IMR-90 (cell line): Measurements from ENCODE around the gene ITGA1. TPM values are rescaled to one million over a fixed set of nuclear protein-coding genes. Genes with fewer than 3 reads are reported as not detected.
A peak's percentile ranks its signal among the peaks of the same experiment; 100 is the strongest.

Source experiments
- ATAC-seq: fragments of 200-7000 bp; cut with Tn5 transposase; 2 replicates; pipeline ENCODE4 v1.9.1; 2020; ENCODE audit warnings: low read depth, mild to moderate bottlenecking, moderate library complexity
- BruUV-seq: library from RNA; stranded (reverse); fragments of 400-500 nt; replicated peaks from 2 replicates; lab custom pipeline; 2021; lab: Mats Ljungman, UMichigan
- CTCF ChIA-PET: fragments of 300-600 bp; formaldehyde crosslinking; extraction: SDS; loops from one replicate; lab custom pipeline; 2021; ENCODE audit warnings: antibody characterized with exemption; lab: Yijun Ruan, JAX
- POLR2A ChIA-PET: fragments of 300-600 bp; sonication (Branson Sonifier 250); formaldehyde crosslinking; loops from one replicate; lab custom pipeline; 2022; ENCODE audit warnings: antibody characterized with exemption; ENCODE audit not compliant: unreplicated experiment; lab: Charles Lee
- DNase-seq: peaks from one replicate; pipeline ENCODE4 v3.0.0; 2013
- H2AFZ ChIP-seq: replicated peaks from 2 replicates; pipeline ENCODE3; 2013; ENCODE audit warnings: low read length, mild to moderate bottlenecking; ENCODE audit not compliant: poor library complexity
- H2AK5ac ChIP-seq: 2 replicates; pipeline ENCODE4 v1.6.1; 2013; ENCODE audit warnings: low read depth, low read length, inconsistent platforms
- H2AK9ac ChIP-seq: replicated peaks from 2 replicates; pipeline ENCODE3; 2013; ENCODE audit warnings: mild to moderate bottlenecking, low read depth, low read length, moderate library complexity; ENCODE audit not compliant: poor library complexity
- H2BK120ac ChIP-seq: 2 replicates; pipeline ENCODE4 v1.6.1; 2013; ENCODE audit warnings: low read depth, low read length, inconsistent platforms
- H2BK15ac ChIP-seq: 3 replicates; pipeline ENCODE4 v1.6.1; 2013; ENCODE audit warnings: low read depth, low read length, inconsistent platforms
- H2BK20ac ChIP-seq: 2 replicates; pipeline ENCODE4 v1.6.1; 2013; ENCODE audit warnings: low read depth, mild to moderate bottlenecking, inconsistent platforms, low read length, moderate library complexity
- H2BK5ac ChIP-seq: 2 replicates; pipeline ENCODE4 v1.6.1; 2013; ENCODE audit warnings: mild to moderate bottlenecking, low read depth, low read length, inconsistent platforms; ENCODE audit not compliant: poor library complexity, severe bottlenecking
- H3K14ac ChIP-seq: replicated peaks from 2 replicates; pipeline ENCODE4 v1.6.1; 2013; ENCODE audit warnings: low read depth, low read length, inconsistent platforms
- H3K18ac ChIP-seq: 2 replicates; pipeline ENCODE4 v1.6.1; 2013; ENCODE audit warnings: low read depth, low read length, control low read depth
- H3K23ac ChIP-seq: 2 replicates; pipeline ENCODE4 v1.6.1; 2013; ENCODE audit warnings: low read depth, low read length, inconsistent platforms
- H3K27ac ChIP-seq: 2 replicates; pipeline ENCODE4 v1.5.1; 2013; ENCODE audit warnings: mild to moderate bottlenecking, control low read depth, low read length; ENCODE audit not compliant: insufficient read depth
- H3K27me3 ChIP-seq: 2 replicates; pipeline ENCODE4 v1.6.1; 2013; ENCODE audit warnings: low read length; ENCODE audit not compliant: control insufficient read depth, insufficient read depth
- H3K36me3 ChIP-seq: 2 replicates; pipeline ENCODE4 v1.6.1; 2013; ENCODE audit warnings: low read length, mixed read lengths; ENCODE audit not compliant: control insufficient read depth, insufficient read depth
- H3K4ac ChIP-seq: 2 replicates; pipeline ENCODE4 v1.6.1; 2013; ENCODE audit warnings: low read depth, low read length, inconsistent platforms
- H3K4me1 ChIP-seq: 2 replicates; pipeline ENCODE4 v1.6.1; 2013; ENCODE audit warnings: low read length, mixed read lengths; ENCODE audit not compliant: control insufficient read depth, insufficient read depth
- H3K4me2 ChIP-seq: 2 replicates; pipeline ENCODE4 v1.6.1; 2013; ENCODE audit warnings: low read depth, mild to moderate bottlenecking, control low read depth, low read length, moderate library complexity
- H3K4me3 ChIP-seq: 2 replicates; pipeline ENCODE4 v1.5.1; 2013; ENCODE audit warnings: low read depth, mild to moderate bottlenecking, control low read depth, low read length, moderate library complexity; ENCODE audit not compliant: insufficient read depth
- H3K56ac ChIP-seq: 2 replicates; pipeline ENCODE4 v1.6.1; 2013; ENCODE audit warnings: low read length, inconsistent platforms; ENCODE audit not compliant: insufficient read depth; ENCODE audit errors: extremely low read depth
- H3K79me1 ChIP-seq, 2 experiments: 2 replicates each; pipeline ENCODE4 v1.6.1; 2013; ENCODE audit warnings: low read length in 2 of 2, inconsistent platforms in 1 of 2, low read depth in 1 of 2
- H3K9ac ChIP-seq: 2 replicates; pipeline ENCODE4 v1.6.1; 2013; ENCODE audit warnings: low read depth, low read length, control low read depth
- H3K9me1 ChIP-seq: 2 replicates; pipeline ENCODE4 v1.6.1; 2013; ENCODE audit warnings: low read length, inconsistent platforms; ENCODE audit not compliant: insufficient read depth
- H3K9me3 ChIP-seq: 2 replicates; pipeline ENCODE4 v1.6.1; 2013; ENCODE audit warnings: low read length; ENCODE audit not compliant: control insufficient read depth, insufficient read depth
- H4K20me1 ChIP-seq: 2 replicates; pipeline ENCODE4 v1.6.1; 2013; ENCODE audit warnings: low read length, inconsistent platforms; ENCODE audit not compliant: insufficient read depth
- H4K5ac ChIP-seq: 2 replicates; pipeline ENCODE4 v1.6.1; 2013; ENCODE audit warnings: mild to moderate bottlenecking, low read depth, low read length, control low read depth
- H4K8ac ChIP-seq, 2 experiments: 2 replicates each; pipeline ENCODE4 v1.6.1; 2013; ENCODE audit warnings: low read depth in 2 of 2, low read length in 2 of 2, control low read depth in 1 of 2, inconsistent platforms in 1 of 2
- H4K91ac ChIP-seq: 2 replicates; pipeline ENCODE4 v1.6.1; 2013; ENCODE audit warnings: low read depth, low read length, inconsistent platforms; ENCODE audit not compliant: insufficient read depth
- CEBPB ChIP-seq: IDR thresholded peaks from 2 replicates; pipeline ENCODE4 v1.6.1; 2012; ENCODE audit warnings: low read depth, low read length, improper control_type of control experiment
- CHD1 ChIP-seq: IDR thresholded peaks from 2 replicates; pipeline ENCODE4 v1.6.1; 2012; ENCODE audit warnings: low read depth, low read length, improper control_type of control experiment
- MAZ ChIP-seq: IDR thresholded peaks from 2 replicates; pipeline ENCODE4 v1.6.1; 2012; ENCODE audit warnings: low read depth, mild to moderate bottlenecking, low read length, improper control_type of control experiment, moderate library complexity, borderline replicate concordance
- MXI1 ChIP-seq: IDR thresholded peaks from 2 replicates; pipeline ENCODE4 v1.6.1; 2012; ENCODE audit warnings: low read depth, mild to moderate bottlenecking, low read length, moderate library complexity, borderline replicate concordance
- RAD21 ChIP-seq: IDR thresholded peaks from 2 replicates; pipeline ENCODE4 v1.6.1; 2012; ENCODE audit warnings: low read length, improper control_type of control experiment
- RCOR1 ChIP-seq: IDR thresholded peaks from 2 replicates; pipeline ENCODE4 v1.6.1; 2012; ENCODE audit warnings: mild to moderate bottlenecking, low read length, improper control_type of control experiment; ENCODE audit not compliant: insufficient replicate concordance
- RFX5 ChIP-seq: IDR thresholded peaks from 2 replicates; pipeline ENCODE4 v1.8.0; 2012; ENCODE audit warnings: low read depth, mild to moderate bottlenecking, low read length, moderate library complexity
- USF2 ChIP-seq: fragments of 150-350 bp; IDR thresholded peaks from 2 replicates; pipeline ENCODE4 v1.6.1; 2017; ENCODE audit warnings: mild to moderate bottlenecking, antibody characterized with exemption, low read length, low read depth
- WGBS, 2 experiments: methylation state at CpG; one replicate each; pipeline versions ENCODE4 v1.1.5 to v1.1.7; 2013; ENCODE audit warnings: missing lambda C conversion rate in 2 of 2; ENCODE audit not compliant: insufficient read length in 1 of 2; ENCODE audit errors: extremely low coverage in 2 of 2; 5-methylcytosine and 5-hydroxymethylcytosine counted together
- dilution Hi-C: fragments of 300-500 bp; cut with HindIII; formaldehyde crosslinking; loops from one replicate; pipeline ENCODE4 v1.14.3; 2018; ENCODE audit warnings: low sequenced_read_pairs; ENCODE audit not compliant: unreplicated experiment
- in situ Hi-C: fragments of 300-500 bp; cut with MboI; formaldehyde crosslinking; loops from 3 replicates; pipeline ENCODE4 v1.14.3; 2019; ENCODE audit warnings: low sequenced_read_pairs, inconsistent platforms, mixed read lengths
- intact Hi-C: fragments of 100-400 bp; cut with micrococcal nuclease; formaldehyde crosslinking; loops from 2 replicates; pipeline ENCODE4 v1.10.0; 2022
- polyA plus RNA-seq, 3 experiments: library from polyadenylated mRNA; depleted of rRNA; stranded (reverse); fragments of >200 nt; gene quantifications; 2 replicates each; pipeline ENCODE4 v1.2.3, GENCODE V29; 2012; ENCODE audit warnings: low replicate concordance in 1 of 3
- total RNA-seq: library from RNA; depleted of rRNA; stranded (reverse); fragments of >200 nt; gene quantifications from 2 replicates; pipeline ENCODE4 v1.2.3, GENCODE V29; 2012

The ITGA1 gene
- total and polyA plus RNA-seq, 2 of the 4 experiments (the other 2 are of a cell fraction): 22.3 to 95.2 TPM

GRCh38 chr5:52903142-52903541 is 115.4 kb downstream of the ITGA1 start:
- Histone ChIP-seq H3K23ac (no peak overlapping the region), H2BK20ac (no peak overlapping the region), H2BK120ac (no peak overlapping the region), H3K9ac (no peak overlapping the region), H3K4me1 (no peaks in the 10 kb centered on the region; the same call in 1 of the 2 replicates), H3K36me3 (peaks cover 19% of the 10 kb centered on the region), H4K5ac (no peak overlapping the region), H3K4me3 (no peak overlapping the region), H2BK15ac (no peak overlapping the region), H3K4me2 (no peak overlapping the region), H4K20me1 (no peaks in the 10 kb centered on the region), H4K8ac (no peak overlapping the region), H2BK5ac (no peak overlapping the region), H3K56ac (no peak overlapping the region), H3K14ac (no peak overlapping the region), H2AK9ac (no peak overlapping the region), H3K27ac (no peak overlapping the region), H3K9me1 (no peaks in the 10 kb centered on the region), H3K18ac (no peak overlapping the region), H2AFZ (no peak overlapping the region), H4K91ac (no peak overlapping the region), H3K79me1 (peaks cover 0 to 3% of the 10 kb centered on the region in 2 experiments; a peak in 2 of 4 replicates), H3K4ac (no peak overlapping the region), H3K27me3 (no peaks in the 10 kb centered on the region), H3K9me3 (no peaks in the 10 kb centered on the region), H2AK5ac (no peak overlapping the region)
- in situ Hi-C loops: loop anchor here (10.0 to 25.0 kb wide), 2 partner anchors 228 to 1941 kb away; no protein-coding TSS in a partner anchor
- BruUV-seq: no TSS peak
- ChIA-PET POLR2A (no interaction called here), CTCF (interaction anchor here (0.5 to 0.6 kb wide), 2 partner anchors 14 to 376 kb away, joined by 3 read pairs; no protein-coding TSS in a partner anchor)
- DNase-seq: no peak
- peak; percentile 24; the same call in 1 of the 2 replicates for ATAC-seq
- intact Hi-C loops: no loop called here
- dilution Hi-C loops: no loop called here
- TF ChIP-seq CEBPB (no peak), RFX5 (no peak), RAD21 (no peak), MAZ (no peak), USF2 (no peak), RCOR1 (no peak), CHD1 (no peak), MXI1 (no peak)
- 100% methylated on average over 1 of the region's 2 CpGs; no CpG with 5 or more reads in 1 of the 2 experiments for WGBS, 2 experiments
